ENCODE data around the gene CMTM3. TPM values are rescaled to one million over a fixed set of nuclear protein-coding genes. Genes with fewer than 3 reads are reported as not detected.
"Not testable (repeated sequence)": the region's sequence is repeated elsewhere in the genome, so short reads cannot be mapped to it uniquely, and the experiment has no call there.

The CMTM3 gene
- total RNA-seq, 6 experiments from 2014 or later = 1.6 to 9.6 (median 5.4) TPM

GRCh38 chr16:66610111-66610820 is 5.8 kb downstream of the CMTM3 start:
- ATAC-seq = no peak
- Histone ChIP-seq H3K27ac (no peak overlapping the region), H3K27me3 (no peaks in the 10 kb centered on the region), H3K4me1 (peaks cover 0 to 4% (median 2%) of the 10 kb centered on the region in 4 donors), H3K4me3 (no peak overlapping the region), H3K36me3 (no peaks in the 10 kb centered on the region), H3K9me3 (no peaks in the 10 kb centered on the region)
- TF ChIP-seq CTCF (IDR thresholded peaks at IDR 0.05) (no peak), POLR2A (IDR thresholded peaks at IDR 0.05) (no peak)
- DNase-seq = no peak
- 100% methylated on average over 2 of the region's 14 CpGs for WGBS (ENCODE audit: insufficient coverage, low coverage, low lambda C conversion rate, missing lambda C conversion rate)
- intact Hi-C loops (cut with DNase I) = no loop called here

- H3K36me3 ChIP-seq; H3K4me3 ChIP-seq; H3K27me3 ChIP-seq; H3K27ac ChIP-seq; intact Hi-C loops (cut with DNase I); H3K9me3 ChIP-seq; DNase-seq; ATAC-seq: not testable (repeated sequence)
- 92% methylated on average over 2 of the region's 8 CpGs for WGBS (ENCODE audit: insufficient coverage, low coverage, low lambda C conversion rate, missing lambda C conversion rate)
- H3K4me1 ChIP-seq = peaks cover 0 to 14% (median 6%) of the 10 kb centered on the region in 4 donors
Observed at GRCh38 chr16:66611911-66612310, 7.4 kb downstream of the CMTM3 start.

GRCh38 chr16:66612422-66612821 is 7.9 kb downstream of the CMTM3 start:
- ATAC-seq = no peak
- Histone ChIP-seq H3K27ac (no peak overlapping the region), H3K9me3 (no peaks in the 10 kb centered on the region), H3K4me3 (no peak overlapping the region), H3K27me3 (no peaks in the 10 kb centered on the region), H3K4me1 (peaks cover 0 to 19% (median 6%) of the 10 kb centered on the region in 4 donors), H3K36me3 (no peaks in the 10 kb centered on the region)
- intact Hi-C loops (cut with DNase I) = no loop called here
- WGBS (ENCODE audit: insufficient coverage, low coverage, low lambda C conversion rate, missing lambda C conversion rate) = 83% methylated on average over 6 of the region's 14 CpGs
- no peak for TF ChIP-seq POLR2A (IDR thresholded peaks at IDR 0.05)
- no peak for TF ChIP-seq CTCF (IDR thresholded peaks at IDR 0.05)
- DNase-seq = no peak

GRCh38 chr16:66614161-66614802 is 9.8 kb downstream of the CMTM3 start:
- no peak overlapping the region for H3K27ac ChIP-seq
- intact Hi-C loops (cut with DNase I) = no loop called here
- TF ChIP-seq CTCF (IDR thresholded peaks at IDR 0.05) (no peak), POLR2A (IDR thresholded peaks at IDR 0.05) (no peak)
- H3K9me3 ChIP-seq = no peaks in the 10 kb centered on the region
- DNase-seq (no peak), ATAC-seq (no peak)
- 89% methylated on average over 5 of the region's 12 CpGs for WGBS (ENCODE audit: insufficient coverage, low coverage, low lambda C conversion rate, missing lambda C conversion rate)
- peaks cover 0 to 35% (median 8%) of the 10 kb centered on the region in 4 donors for H3K4me1 ChIP-seq
- H3K4me3 ChIP-seq = no peak overlapping the region
- H3K27me3 ChIP-seq = no peaks in the 10 kb centered on the region
- H3K36me3 ChIP-seq = no peaks in the 10 kb centered on the region

GRCh38 chr16:66616169-66616568 is 11.7 kb downstream of the CMTM3 start:
- 73% methylated on average over 3 of the region's 4 CpGs for WGBS (ENCODE audit: insufficient coverage, low coverage, low lambda C conversion rate, missing lambda C conversion rate)
- Histone ChIP-seq H3K27ac (peak overlapping the region in 2 of 3 donors; percentile 10 to 69), H3K4me1 (peaks cover 0 to 36% (median 8%) of the 10 kb centered on the region in 4 donors), H3K4me3 (no peak overlapping the region), H3K27me3 (no peaks in the 10 kb centered on the region), H3K36me3 (no peaks in the 10 kb centered on the region), H3K9me3 (no peaks in the 10 kb centered on the region)
- TF ChIP-seq POLR2A (IDR thresholded peaks at IDR 0.05) (no peak), CTCF (IDR thresholded peaks at IDR 0.05) (no peak)
- ATAC-seq (no peak), DNase-seq (no peak)
- intact Hi-C loops (cut with DNase I) = no loop called here
